Right renal pelvis (tissue), 4 donors: ENCODE measurements around the gene ZNF8. TPM values are rescaled to one million over a fixed set of nuclear protein-coding genes. Genes with fewer than 3 reads are reported as not detected.
A peak's percentile ranks its signal among the peaks of the same experiment; 100 is the strongest.
"Not testable (repeated sequence)": the region's sequence is repeated elsewhere in the genome, so short reads cannot be mapped to it uniquely, and the experiment has no call there.

Source experiments
- DNase-seq, 4 donors: peaks; one replicate each; pipeline ENCODE4 v3.0.0-alpha.2; 2013; ENCODE audit warnings: low read depth in 4 of 4, low spot score in 3 of 4, missing footprints in 1 of 4
- polyA plus RNA-seq, 4 donors: library from polyadenylated mRNA; unstranded; fragments of 120-200 nt; gene quantifications; one replicate each; pipeline ENCODE4 v1.2.1, GENCODE V29; 2013; ENCODE audit not compliant: insufficient read length in 4 of 4

Gene ZNF8
- polyA plus RNA-seq, result 1 to 10 TPM; 6.4 to 7.5 (median 7.0) TPM

- peak; percentile 96 to 98 (median 97) for DNase-seq
These were observed at the start of gene ZNF8 for GRCh38 chr19:58278541-58279041. Gene ZNF8, plus strand, starts transcription at chr19:58278955. Its CDS starts 127 bp downstream, at chr19:58279082.

- no peak for DNase-seq
These were observed 49.5 kb upstream of the ZNF8 start for GRCh38 chr19:58229255-58229639.

GRCh38 chr19:58237324-58237723 lies 41.4 kb upstream of the ZNF8 start:
- no peak for DNase-seq

DNA sequence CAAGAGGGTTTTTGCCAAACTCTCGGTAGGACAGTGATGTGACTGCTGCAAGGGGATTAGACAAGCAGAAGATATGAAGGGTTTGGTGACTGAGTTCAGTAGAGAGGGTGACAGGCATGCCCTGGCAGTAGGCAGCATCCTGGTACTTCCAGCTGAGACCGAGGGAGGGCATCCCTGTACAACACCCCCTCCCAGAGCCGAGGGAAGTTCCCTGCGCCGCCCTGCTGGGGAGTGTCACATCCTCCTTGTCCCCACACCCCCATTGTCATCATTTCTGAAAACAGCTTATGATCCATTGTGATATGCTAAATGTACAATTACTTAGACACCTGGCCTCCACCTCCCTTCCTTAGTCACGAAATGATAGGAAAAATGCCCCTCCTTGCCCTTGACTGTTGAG lies 35.4 kb upstream of the ZNF8 start:
- DNase-seq, result no peak

DNA sequence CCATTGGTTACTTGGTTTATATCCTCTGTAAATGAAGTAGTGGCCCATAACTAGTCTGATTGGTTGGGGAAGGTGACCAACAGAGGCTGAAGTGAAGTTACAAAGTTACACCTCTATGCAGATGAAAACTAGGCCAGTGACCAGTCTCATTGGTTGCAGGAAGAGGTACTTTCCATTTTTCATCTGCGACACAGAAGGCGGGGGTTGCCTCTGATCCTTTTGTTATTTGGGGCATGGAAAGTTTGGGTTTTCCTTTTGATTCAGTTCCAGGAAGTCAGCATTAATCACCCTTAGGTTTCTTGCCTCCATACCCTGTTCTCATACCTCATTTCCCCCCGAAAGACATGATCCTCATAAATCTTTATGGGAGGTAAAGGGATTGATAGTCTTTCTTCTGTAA lies 29.9 kb upstream of the ZNF8 start:
- no peak for DNase-seq

- DNase-seq, result no peak
These were observed 26.6 kb upstream of the ZNF8 start for GRCh38 chr19:58252102-58252685.

DNA sequence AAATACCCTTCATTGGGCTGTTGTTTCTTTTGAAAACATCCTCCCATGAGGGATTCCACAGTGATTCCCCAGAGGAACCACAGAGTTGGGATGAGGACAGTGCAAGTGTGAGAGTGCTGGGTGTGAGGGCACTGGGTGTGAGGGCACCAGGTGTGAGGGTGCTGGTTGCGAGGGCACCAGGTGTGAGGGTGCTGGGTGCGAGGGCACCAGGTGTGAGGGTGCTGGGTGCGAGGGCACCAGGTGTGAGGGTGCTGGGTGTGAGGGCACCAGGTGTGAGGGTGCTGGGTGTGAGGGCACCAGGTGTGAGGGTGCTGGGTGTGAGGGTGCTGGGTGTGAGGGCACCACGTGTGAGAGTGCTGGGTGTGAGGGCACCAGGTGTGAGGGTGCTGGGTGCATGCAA lies 20.5 kb upstream of the ZNF8 start:
- DNase-seq, result not testable (repeated sequence)

- no peak for DNase-seq
These were observed 17.2 kb upstream of the ZNF8 start for GRCh38 chr19:58261600-58261967.

DNA sequence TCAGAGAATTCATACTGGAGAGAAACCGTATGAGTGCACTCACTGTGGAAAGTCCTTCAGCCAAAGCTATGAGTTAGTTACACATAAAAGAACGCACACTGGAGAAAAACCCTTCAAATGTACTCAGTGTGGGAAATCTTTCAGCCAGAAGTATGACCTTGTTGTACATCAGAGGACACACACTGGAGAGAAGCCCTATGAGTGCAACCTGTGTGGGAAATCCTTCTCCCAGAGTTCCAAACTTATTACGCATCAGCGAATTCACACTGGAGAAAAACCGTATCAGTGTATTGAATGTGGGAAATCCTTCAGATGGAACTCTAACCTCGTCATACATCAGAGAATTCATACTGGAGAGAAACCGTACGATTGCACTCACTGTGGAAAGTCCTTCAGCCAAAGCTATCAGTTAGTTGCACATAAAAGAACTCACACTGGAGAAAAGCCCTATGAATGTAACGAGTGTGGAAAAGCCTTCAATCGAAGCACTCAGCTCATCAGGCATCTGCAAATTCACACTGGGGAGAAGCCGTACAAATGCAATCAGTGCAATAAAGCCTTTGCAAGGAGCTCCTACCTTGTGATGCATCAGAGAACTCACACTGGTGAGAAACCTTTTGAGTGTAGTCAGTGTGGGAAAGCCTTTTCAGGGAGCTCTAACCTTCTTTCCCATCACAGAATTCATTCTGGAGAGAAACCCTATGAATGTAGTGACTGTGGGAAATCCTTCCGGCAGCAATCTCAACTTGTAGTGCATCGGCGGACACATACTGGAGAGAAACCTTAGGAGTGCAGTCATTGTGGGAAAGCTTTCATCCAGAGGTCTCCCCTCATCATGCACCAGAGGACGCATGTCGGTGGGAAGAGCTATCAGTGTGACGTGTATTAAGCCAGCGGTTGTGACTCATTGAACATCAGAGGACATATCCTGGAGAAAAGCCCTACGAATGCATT lies 16.5 kb upstream of the ZNF8 start:
- no peak for DNase-seq

DNA sequence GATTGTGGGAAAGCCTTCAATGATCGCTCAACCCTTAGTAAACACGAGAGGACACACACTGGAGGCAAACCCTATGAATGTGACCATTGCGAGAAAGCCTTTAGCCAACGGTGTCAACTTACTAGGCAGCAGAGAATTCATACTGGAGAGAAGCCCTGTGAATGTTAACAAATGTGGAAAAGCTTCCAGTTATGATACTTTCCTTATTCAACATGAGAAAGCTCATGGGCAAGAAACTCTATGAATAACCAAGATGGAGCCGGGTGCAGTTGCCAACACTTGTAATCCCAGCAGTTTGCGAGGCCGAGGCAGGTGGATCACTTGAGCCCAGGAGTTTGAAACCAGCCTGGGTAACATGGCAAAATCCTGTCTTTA lies 15.8 kb upstream of the ZNF8 start:
- DNase-seq, result no peak

DNA sequence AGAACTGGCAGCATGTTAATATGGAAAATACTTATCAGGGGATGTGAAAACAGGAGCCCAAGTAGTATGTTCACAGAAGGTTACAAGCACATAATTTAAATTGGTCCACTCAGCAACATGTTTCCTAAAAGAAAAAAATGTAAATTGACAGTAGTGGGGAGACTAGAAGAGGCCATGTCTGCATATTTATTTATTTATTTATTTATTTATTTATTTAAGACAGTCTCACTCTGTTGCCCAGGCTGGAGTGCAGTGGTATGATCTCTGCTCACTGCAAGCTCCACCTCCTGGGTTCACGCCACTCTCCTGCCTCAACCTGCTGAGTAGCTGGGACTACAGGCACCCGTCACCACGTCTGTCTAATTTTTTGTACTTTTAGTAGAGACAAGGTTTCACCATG lies 13.7 kb upstream of the ZNF8 start:
- DNase-seq, result no peak

DNA sequence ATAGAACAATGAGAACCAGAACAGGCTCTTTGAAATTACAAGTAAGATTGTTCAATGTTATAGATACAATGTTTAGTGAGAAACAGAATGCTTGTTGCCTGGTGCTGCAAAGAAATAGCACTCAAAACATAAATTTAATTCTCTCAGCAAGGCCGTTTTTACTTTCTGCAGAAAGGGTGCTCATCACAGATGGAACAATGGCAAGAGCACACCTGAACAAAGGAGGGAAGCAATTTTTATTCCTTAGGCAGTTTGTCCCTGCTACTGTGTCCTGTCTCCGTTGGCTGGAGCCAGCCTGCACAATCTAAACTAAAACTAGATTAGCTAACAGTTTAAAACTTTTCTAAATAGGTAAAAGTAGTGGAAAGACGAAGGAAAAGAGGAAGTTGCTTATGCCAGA lies 10.4 kb upstream of the ZNF8 start:
- no peak for DNase-seq

DNA sequence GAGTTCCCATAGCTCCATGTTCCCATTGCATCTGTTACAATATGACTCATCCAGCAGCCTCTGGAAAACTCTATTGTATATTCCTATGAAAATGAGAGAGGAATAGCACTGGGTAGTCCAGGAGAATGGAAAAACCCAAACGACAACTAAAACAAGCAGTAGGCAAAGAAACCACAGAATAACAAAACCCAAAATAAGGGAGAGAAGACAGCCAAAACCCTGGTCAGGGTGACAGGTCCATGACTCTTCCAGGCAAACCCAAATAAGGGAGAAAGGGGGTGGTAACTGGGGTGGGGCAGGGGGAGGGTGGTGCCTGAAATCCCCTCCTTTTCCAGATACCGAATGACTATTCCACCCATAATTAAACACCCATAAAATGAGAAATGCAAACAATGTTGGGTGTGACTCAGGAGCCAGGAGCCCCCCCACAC lies 4.0 kb upstream of the ZNF8 start:
- DNase-seq, result no peak

GRCh38 chr19:58275564-58275963 lies 3.2 kb upstream of the ZNF8 start:
- no peak for DNase-seq

- DNase-seq, result no peak
These were observed 1.6 kb upstream of the ZNF8 start for GRCh38 chr19:58277197-58277596.

DNA sequence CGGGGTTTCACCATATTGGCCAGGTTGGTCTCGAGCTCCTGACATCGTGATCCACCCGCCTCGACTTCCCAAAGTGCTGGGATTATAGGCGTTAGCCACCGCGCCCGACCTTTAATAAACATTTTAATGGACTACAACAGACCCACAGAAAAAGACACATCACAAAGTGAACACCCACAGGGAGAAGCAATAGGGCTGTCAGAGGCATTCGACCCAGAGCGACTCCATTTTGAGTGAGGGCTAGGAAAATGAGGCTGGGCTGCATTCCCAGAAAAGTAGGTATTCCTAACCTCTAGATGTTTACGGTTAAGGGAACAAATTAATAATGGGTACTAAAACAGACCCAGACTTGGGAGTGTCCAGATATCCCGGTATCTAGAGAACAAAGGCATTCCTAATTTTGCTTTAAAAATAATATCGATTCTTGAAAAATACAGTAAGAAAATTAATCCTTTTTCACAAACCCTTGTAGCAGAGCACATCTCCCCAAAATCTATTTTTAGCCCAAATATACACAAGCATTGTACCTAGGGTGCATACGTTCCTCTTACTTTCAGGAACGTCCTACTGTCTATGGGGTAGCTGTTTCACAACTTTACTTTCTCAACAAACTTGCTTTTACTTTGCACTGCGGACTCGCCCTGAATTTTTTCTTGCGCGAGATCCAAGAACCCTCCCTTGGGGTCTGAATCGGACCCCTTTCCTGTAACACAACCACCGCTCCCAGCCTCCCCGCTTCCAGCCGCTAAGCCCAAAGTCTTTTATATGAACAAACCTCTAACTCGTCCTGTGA lies 811 bp upstream of the ZNF8 start:
- DNase-seq, result no peak

DNA sequence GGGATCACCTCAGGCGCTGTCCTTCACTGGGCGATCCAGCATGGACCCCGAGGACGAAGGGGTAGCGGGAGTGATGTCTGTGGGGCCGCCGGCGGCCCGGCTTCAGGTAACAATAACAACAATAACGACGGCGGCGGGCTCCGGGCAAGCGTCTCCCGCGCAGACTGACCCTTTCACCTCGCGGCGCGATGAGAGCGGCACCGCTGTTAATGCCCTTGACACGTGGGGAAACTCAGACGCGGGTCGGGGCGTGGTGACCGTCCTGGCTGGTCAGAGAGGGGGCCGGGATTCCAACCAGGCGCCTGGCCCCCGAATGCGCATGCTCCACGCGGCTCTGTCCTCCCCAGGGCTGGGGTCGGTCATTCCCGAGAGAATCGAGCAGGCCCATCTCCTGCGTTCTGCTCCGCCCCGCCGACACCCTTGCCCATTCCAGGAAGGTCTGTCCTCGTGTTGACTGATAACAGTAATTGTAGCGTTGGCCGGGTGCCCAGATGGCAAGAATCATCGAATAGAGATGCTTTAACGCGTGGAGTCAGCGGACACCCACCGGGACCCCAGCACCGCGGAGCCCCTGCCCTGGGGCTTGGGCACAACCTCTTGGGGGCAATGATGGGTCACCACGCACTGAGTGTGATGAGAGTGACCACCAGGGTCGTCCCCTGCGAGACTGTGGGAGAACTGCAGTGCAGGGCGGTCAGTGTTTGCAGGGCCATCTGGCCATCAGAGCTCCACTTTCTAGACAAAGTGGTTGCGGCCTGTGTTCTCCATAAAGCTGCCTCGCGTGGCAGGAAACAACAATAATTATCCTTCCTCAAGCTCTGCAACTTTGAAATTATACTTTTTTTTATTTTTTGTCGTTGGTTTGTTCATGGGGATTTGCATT lies 528 bp downstream of the ZNF8 start:
- peak; percentile 33 to 50 (median 39) for DNase-seq

DNA sequence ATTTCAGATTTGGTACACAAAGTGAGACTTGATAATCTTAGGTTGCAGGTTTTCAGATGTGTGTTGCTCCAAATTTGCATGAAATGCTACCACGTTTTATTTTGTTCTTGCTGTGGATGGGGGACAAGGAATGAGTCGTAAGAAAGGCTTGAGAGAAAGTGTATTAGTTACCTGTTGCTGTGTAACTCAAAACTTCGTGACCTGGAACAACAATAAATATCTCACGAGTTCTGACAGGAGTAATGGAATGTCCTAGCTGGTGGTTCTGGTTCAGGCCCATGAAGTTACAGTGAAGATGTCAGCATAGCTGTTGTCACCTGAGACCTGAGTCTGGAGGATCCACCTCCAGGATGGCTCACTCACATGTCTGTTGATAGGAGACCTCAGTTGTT lies 1.2 kb downstream of the ZNF8 start:
- no peak for DNase-seq

DNA sequence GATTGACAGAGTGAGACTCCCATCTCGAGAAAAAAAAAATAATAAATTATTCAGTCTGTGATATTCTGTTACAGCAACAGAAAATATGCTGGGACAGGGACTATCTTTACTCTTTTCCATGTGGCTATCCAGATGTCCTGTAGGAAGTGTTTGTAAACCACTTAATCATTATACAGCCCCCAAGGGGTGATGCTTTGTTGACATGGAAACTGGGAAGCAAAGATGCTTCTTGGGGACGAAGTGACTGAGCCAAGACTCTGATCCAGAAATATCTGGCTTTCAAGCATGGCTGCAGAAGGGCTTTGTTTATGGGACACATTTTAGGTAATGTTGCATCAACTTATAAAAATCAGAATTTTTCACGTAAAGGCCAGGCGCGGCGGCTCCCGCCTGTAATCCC lies 5.4 kb downstream of the ZNF8 start:
- no peak for DNase-seq

- DNase-seq, result no peak
These were observed 13.2 kb downstream of the ZNF8 start for GRCh38 chr19:58291943-58292342.
